Adrenal gland (tissue), 12 donors: ENCODE data around the gene PHF21A. TPM values are rescaled to one million over a fixed set of nuclear protein-coding genes. Genes with fewer than 3 reads are reported as not detected.

Experiments
- DNase-seq, 7 donors: peaks; one replicate each; pipeline ENCODE4 v3.0.0-alpha.2; 2019 to 2020
- H3K27ac ChIP-seq, 5 donors: fragments of 200-600 bp; sonication (generic) in 4 of 5; 1 replicate in 3 of 5; 2 replicates in 2 of 5; pipeline versions ENCODE4 v1.5.1 to v1.8.0; 2016 to 2020; ENCODE audit warnings: mild to moderate bottlenecking in 1 of 5
- H3K27me3 ChIP-seq: fragments of 200-600 bp; 2 replicates; pipeline ENCODE4 v1.8.0; 2021
- H3K36me3 ChIP-seq, 2 donors: fragments of 200-600 bp; replicated peaks in 1 of 2; 1 replicate in 1 of 2; 2 replicates in 1 of 2; pipeline versions ENCODE4 v1.5.1 to v1.8.0; 2018 to 2022
- H3K4me1 ChIP-seq, 2 donors: fragments of 200-600 bp; replicated peaks in 1 of 2; 1 replicate in 1 of 2; 2 replicates in 1 of 2; pipeline versions ENCODE4 v1.5.1 to v1.8.0; 2018 to 2021
- H3K4me3 ChIP-seq, 4 donors: fragments of 200-600 bp; sonication (generic) in 3 of 4; one replicate each; pipeline ENCODE4 v1.5.1; 2016 to 2018
- H3K9me3 ChIP-seq, 3 donors: fragments of 200-600 bp; sonication (generic) in 1 of 3; replicated peaks in 1 of 3; 1 replicate in 2 of 3; 2 replicates in 1 of 3; pipeline versions ENCODE4 v1.5.1 to v1.8.0; 2016 to 2021
- POLR2A ChIP-seq, 2 donors: fragments of 450-650 bp; IDR thresholded peaks; one replicate each; pipeline ENCODE4 v1.6.1; 2017; ENCODE audit warnings: antibody characterized with exemption in 2 of 2, mild to moderate bottlenecking in 2 of 2, moderate library complexity in 1 of 2
- WGBS, 4 donors: extraction: QIAGEN DNeasy Blood & Tissue Kit in 2 of 4; methylation state at CpG; one replicate each; pipeline versions ENCODE4 v1.1.5 to v1.1.7; 2013 to 2017; 5-methylcytosine and 5-hydroxymethylcytosine counted together
- intact Hi-C, 2 donors: fragments of 100-400 bp; cut with DNase I; formaldehyde crosslinking; loops; one replicate each; pipeline versions ENCODE4 v1.14.1 to v1.15.0; 2022 to 2023
- polyA plus RNA-seq, 3 donors: library from polyadenylated mRNA; stranded (reverse); fragments of 200-250 nt in 2 of 3; fragments of 350-450 nt in 1 of 3; fragmentation: Illumina TruSeq in 1 of 3; extraction: RNeasy Lipid Tissue Mini Kit (QIAGEN cat#74804) in 1 of 3; gene quantifications; one replicate each; pipeline ENCODE4 v1.2.3, GENCODE V29; 2013 to 2014
- total RNA-seq, 9 donors: library from RNA; depleted of rRNA in 4 of 9; stranded (reverse); fragments of >200 nt in 4 of 9; fragments of 120-200 nt in 1 of 9; fragmentation: NEBNext Ultra II Directional in 1 of 9; extraction: Animal tissue kit (Norgen Biotek cat#: 25700) in 1 of 9; gene quantifications; one replicate each; pipeline versions ENCODE4 v1.1.0 to v1.2.4, GENCODE V29; 2013 to 2023
- TF ChIP-seq, protein P1 (sequence below), 6 experiments: fragments of 450-650 bp in 4 of 6; fragments of 200-600 bp in 2 of 6; sonication (generic) in 1 of 6; IDR thresholded peaks; 1 replicate in 5 of 6; 2 replicates in 1 of 6; pipeline versions ENCODE4 v1.5.1 to v1.8.0; 2016 to 2021; ENCODE audit warnings: antibody characterized with exemption in 6 of 6, mild to moderate bottlenecking in 2 of 6, moderate library complexity in 1 of 6
- donor health status: healthy with polysubstance abuse.
- donor health status: Bipolar disorder and iron deficiency.
- donor health status: DM: yes; HTN: yes; CAD: no.
- donor health status: DM: no; HTN: no; CAD: no.
- donor health status: DM: no; HTN: no; CAD: no.
- donor health status: DM: yes; HTN: yes; CAD: no.

The PHF21A gene
- total and polyA plus RNA-seq, 12 donors: 28.4 to 85.1 (median 40.0) TPM

- no peaks in the 10 kb centered on the region for H3K27me3 ChIP-seq
- TF ChIP-seq POLR2A (IDR thresholded peaks at IDR 0.05): no peak
- TF ChIP-seq, protein P1, sequence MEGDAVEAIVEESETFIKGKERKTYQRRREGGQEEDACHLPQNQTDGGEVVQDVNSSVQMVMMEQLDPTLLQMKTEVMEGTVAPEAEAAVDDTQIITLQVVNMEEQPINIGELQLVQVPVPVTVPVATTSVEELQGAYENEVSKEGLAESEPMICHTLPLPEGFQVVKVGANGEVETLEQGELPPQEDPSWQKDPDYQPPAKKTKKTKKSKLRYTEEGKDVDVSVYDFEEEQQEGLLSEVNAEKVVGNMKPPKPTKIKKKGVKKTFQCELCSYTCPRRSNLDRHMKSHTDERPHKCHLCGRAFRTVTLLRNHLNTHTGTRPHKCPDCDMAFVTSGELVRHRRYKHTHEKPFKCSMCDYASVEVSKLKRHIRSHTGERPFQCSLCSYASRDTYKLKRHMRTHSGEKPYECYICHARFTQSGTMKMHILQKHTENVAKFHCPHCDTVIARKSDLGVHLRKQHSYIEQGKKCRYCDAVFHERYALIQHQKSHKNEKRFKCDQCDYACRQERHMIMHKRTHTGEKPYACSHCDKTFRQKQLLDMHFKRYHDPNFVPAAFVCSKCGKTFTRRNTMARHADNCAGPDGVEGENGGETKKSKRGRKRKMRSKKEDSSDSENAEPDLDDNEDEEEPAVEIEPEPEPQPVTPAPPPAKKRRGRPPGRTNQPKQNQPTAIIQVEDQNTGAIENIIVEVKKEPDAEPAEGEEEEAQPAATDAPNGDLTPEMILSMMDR (IDR thresholded peaks at IDR 0.05): no peak
- no peaks in the 10 kb centered on the region for H3K9me3 ChIP-seq
- 58 to 79% (median 67%) methylated on average over 2 to 15 of the region's 15 CpGs for WGBS, 4 donors
- H3K4me3 ChIP-seq: no peak overlapping the region
- H3K27ac ChIP-seq: no peak overlapping the region
- peak in 2 of 7 donors; percentile 14 to 50 for DNase-seq
- peaks cover 0 to 3% of the 10 kb centered on the region in 2 donors for H3K36me3 ChIP-seq
- peaks cover 0 to 18% of the 10 kb centered on the region in 2 donors for H3K4me1 ChIP-seq
- intact Hi-C loops: no loop called here
These were observed 193.9 kb downstream of the PHF21A start for GRCh38 chr11:45927332-45927683.

GRCh38 chr11:45926536-45927331, 194.5 kb downstream of the PHF21A start:
- Histone ChIP-seq H3K27me3 (no peaks in the 10 kb centered on the region), H3K36me3 (no peaks in the 10 kb centered on the region), H3K9me3 (no peaks in the 10 kb centered on the region), H3K4me1 (peaks cover 0 to 22% of the 10 kb centered on the region in 2 donors), H3K4me3 (no peak overlapping the region), H3K27ac (no peak overlapping the region)
- TF ChIP-seq, protein P1 (IDR thresholded peaks at IDR 0.05): no peak
- TF ChIP-seq POLR2A (IDR thresholded peaks at IDR 0.05): no peak
- peak in 2 of 7 donors; percentile 12 to 46 for DNase-seq
- WGBS, 4 donors: 86 to 92% (median 89%) methylated on average over 7 to 12 of the region's 12 CpGs
- intact Hi-C loops: no loop called here

DNA sequence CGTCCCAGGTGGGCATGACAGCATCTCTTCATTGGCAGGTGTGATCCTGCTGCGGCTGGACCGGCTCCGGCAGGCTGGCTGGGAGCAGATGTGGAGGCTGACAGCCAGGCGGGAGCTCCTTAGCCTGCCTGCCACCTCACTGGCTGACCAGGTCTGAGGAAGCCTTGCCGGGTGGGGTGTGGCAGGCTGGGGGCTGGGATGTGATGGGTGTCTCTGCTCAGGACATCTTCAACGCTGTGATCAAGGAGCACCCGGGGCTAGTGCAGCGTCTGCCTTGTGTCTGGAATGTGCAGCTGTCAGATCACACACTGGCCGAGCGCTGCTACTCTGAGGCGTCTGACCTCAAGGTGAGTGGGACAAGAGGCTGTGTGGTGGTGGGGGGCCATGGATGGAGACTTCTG, 195.3 kb downstream of the PHF21A start:
- Histone ChIP-seq H3K27me3 (no peaks in the 10 kb centered on the region), H3K36me3 (no peaks in the 10 kb centered on the region), H3K27ac (no peak overlapping the region), H3K4me3 (no peak overlapping the region), H3K4me1 (peaks cover 0 to 20% of the 10 kb centered on the region in 2 donors), H3K9me3 (no peaks in the 10 kb centered on the region)
- intact Hi-C loops: no loop called here
- peak in 4 of 7 donors; percentile 14 to 55 (median 14) for DNase-seq
- TF ChIP-seq, protein P1 (IDR thresholded peaks at IDR 0.05): no peak
- no peak for TF ChIP-seq POLR2A (IDR thresholded peaks at IDR 0.05)
- WGBS, 4 donors: 79 to 84% (median 81%) methylated on average over 4 to 12 of the region's 12 CpGs

DNA sequence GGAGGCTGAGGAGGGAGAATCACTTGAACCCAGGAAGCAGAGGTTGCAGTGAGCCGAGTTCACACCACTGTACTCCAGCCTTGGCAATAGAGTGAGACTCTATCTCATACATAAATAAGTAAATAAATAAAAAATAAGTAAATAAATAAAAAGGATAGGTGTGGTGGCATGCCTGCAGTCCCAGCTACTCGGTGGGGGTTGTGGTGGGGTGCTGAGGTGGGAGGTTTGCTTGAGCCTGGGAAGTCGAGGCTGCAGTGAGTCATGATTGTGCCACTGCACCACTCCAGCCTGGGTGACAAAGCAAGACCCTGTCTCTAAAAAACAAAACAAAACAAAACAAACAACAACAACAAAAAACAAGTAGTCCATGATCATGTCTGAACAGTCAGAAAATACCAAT, 195.7 kb downstream of the PHF21A start:
- Histone ChIP-seq H3K4me1 (peaks cover 0 to 20% of the 10 kb centered on the region in 2 donors), H3K27ac (no peak overlapping the region), H3K4me3 (no peak overlapping the region), H3K9me3 (no peaks in the 10 kb centered on the region), H3K27me3 (no peaks in the 10 kb centered on the region), H3K36me3 (no peaks in the 10 kb centered on the region)
- TF ChIP-seq POLR2A (IDR thresholded peaks at IDR 0.05): no peak
- TF ChIP-seq, protein P1 (IDR thresholded peaks at IDR 0.05): no peak
- DNase-seq: no peak
- WGBS, 4 donors: 76 to 84% (median 81%) methylated on average over 3 of the region's 3 CpGs
- intact Hi-C loops: no loop called here
